Colonic mucosa (tissue), 4 donors: ENCODE data around the gene ERBIN. TPM values are rescaled to one million over a fixed set of nuclear protein-coding genes. Genes with fewer than 3 reads are reported as not detected.
"Not testable (repeated sequence)": the region's sequence is repeated elsewhere in the genome, so short reads cannot be mapped to it uniquely, and the experiment has no call there.

Experiments used
- DNase-seq: peaks from one replicate; pipeline ENCODE4 v3.0.0-alpha.2; 2020
- H3K27ac ChIP-seq: fragments of 200-600 bp; one replicate; pipeline ENCODE4 v1.8.0; 2021
- H3K27me3 ChIP-seq: fragments of 200-600 bp; one replicate; pipeline ENCODE4 v1.8.0; 2021
- H3K36me3 ChIP-seq: fragments of 200-600 bp; one replicate; pipeline ENCODE4 v1.8.0; 2021
- H3K4me1 ChIP-seq: fragments of 200-600 bp; one replicate; pipeline ENCODE4 v1.8.0; 2021; ENCODE audit warnings: mild to moderate bottlenecking
- H3K4me3 ChIP-seq: fragments of 200-600 bp; one replicate; pipeline ENCODE4 v1.8.0; 2021
- H3K9ac ChIP-seq, 2 donors: one replicate each; pipeline ENCODE4 v1.7.0; 2013; ENCODE audit warnings: control low read depth in 2 of 2, low read depth in 2 of 2, low read length in 2 of 2
- H3K9me3 ChIP-seq: fragments of 200-600 bp; one replicate; pipeline ENCODE4 v1.8.0; 2021
- intact Hi-C: fragments of 100-400 bp; cut with DNase I; formaldehyde crosslinking; loops from one replicate; pipeline ENCODE4 v1.14.1; 2022
- total RNA-seq, 2 donors: library from RNA; stranded (reverse); fragmentation: NEBNext Ultra II Directional in 1 of 2; extraction: Animal tissue kit (Norgen Biotek cat#: 25700) in 1 of 2; gene quantifications; one replicate each; pipeline ENCODE4 v1.2.1, GENCODE V29; 2021
- TF ChIP-seq, protein P1 (sequence below): fragments of 200-600 bp; IDR thresholded peaks from one replicate; pipeline ENCODE4 v1.8.0; 2022; ENCODE audit warnings: antibody characterized with exemption, mild to moderate bottlenecking
- donor health status: healthy.
- donor health status: DM: no; HTN: no; CAD: no.
- donor health status: DM: no; HTN: no; CAD: no.

Gene ERBIN
- total RNA-seq, 2 donors from 2014 or later: 69.3 to 110 TPM

DNA sequence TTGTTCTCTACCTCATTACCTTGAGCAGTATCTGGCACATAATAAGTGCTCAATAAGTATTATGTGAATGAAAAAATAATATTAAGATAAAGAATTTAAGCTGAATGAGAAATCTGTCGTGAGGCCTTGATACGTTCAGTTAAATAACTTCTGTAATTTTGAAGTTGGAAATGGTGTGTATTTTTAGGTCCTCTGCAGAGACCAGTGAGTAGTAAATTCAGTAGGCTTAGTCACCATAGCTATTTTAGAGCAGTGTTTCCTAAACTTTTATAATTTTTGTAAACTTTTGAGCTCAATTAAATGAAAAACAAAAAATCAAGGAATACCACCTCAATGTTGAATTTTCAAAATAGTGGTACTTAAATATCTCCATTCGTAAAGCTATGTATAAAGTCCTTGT is 25.0 kb downstream of the ERBIN start:
- Histone ChIP-seq H3K27me3 (no peaks in the 10 kb centered on the region), H3K27ac (no peak overlapping the region), H3K4me1 (no peaks in the 10 kb centered on the region), H3K9ac (no peak overlapping the region), H3K9me3 (no peaks in the 10 kb centered on the region), H3K36me3 (no peaks in the 10 kb centered on the region), H3K4me3 (no peak overlapping the region)
- no peak for DNase-seq
- TF ChIP-seq, protein P1, sequence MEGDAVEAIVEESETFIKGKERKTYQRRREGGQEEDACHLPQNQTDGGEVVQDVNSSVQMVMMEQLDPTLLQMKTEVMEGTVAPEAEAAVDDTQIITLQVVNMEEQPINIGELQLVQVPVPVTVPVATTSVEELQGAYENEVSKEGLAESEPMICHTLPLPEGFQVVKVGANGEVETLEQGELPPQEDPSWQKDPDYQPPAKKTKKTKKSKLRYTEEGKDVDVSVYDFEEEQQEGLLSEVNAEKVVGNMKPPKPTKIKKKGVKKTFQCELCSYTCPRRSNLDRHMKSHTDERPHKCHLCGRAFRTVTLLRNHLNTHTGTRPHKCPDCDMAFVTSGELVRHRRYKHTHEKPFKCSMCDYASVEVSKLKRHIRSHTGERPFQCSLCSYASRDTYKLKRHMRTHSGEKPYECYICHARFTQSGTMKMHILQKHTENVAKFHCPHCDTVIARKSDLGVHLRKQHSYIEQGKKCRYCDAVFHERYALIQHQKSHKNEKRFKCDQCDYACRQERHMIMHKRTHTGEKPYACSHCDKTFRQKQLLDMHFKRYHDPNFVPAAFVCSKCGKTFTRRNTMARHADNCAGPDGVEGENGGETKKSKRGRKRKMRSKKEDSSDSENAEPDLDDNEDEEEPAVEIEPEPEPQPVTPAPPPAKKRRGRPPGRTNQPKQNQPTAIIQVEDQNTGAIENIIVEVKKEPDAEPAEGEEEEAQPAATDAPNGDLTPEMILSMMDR: no peak
- intact Hi-C loops: no loop called here

DNA sequence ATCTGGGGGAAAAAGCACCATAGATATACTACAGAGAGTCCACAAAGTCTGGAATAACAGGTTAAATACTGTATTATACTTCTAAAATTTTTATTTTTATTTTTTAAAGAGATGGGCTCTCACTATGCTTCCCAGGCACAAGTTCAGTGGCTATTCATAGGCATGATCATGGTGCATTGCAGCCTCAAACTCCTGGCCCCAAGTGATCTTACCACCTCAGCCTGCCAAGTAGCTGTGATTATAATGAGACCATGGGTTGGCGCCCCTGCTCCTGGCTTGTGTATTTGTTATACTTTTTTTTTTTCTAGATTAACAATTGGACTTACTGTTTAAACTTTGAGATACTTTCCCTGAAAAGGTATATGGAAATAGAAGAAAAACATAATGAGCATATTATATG is 25.9 kb downstream of the ERBIN start:
- no peak overlapping the region for H3K27ac ChIP-seq
- H3K27me3 ChIP-seq: no peaks in the 10 kb centered on the region
- H3K36me3 ChIP-seq: no peaks in the 10 kb centered on the region
- TF ChIP-seq, protein P1: no peak
- DNase-seq: no peak
- H3K4me1 ChIP-seq: no peaks in the 10 kb centered on the region
- intact Hi-C loops: no loop called here
- H3K4me3 ChIP-seq: no peak overlapping the region
- H3K9me3 ChIP-seq: no peaks in the 10 kb centered on the region
- H3K9ac ChIP-seq: no peak overlapping the region

- Histone ChIP-seq H3K36me3 (no peaks in the 10 kb centered on the region), H3K9me3 (no peaks in the 10 kb centered on the region), H3K4me3 (no peak overlapping the region), H3K9ac (no peak overlapping the region), H3K4me1 (no peaks in the 10 kb centered on the region), H3K27ac (no peak overlapping the region), H3K27me3 (no peaks in the 10 kb centered on the region)
- no peak for DNase-seq
- TF ChIP-seq, protein P1: no peak
- intact Hi-C loops: no loop called here
These were observed 27.8 kb downstream of the ERBIN start for GRCh38 chr5:65954200-65954599.

GRCh38 chr5:65955746-65956145 is 29.4 kb downstream of the ERBIN start:
- no peaks in the 10 kb centered on the region for H3K27me3 ChIP-seq
- TF ChIP-seq, protein P1: no peak
- no peak for DNase-seq
- intact Hi-C loops: no loop called here
- no peaks in the 10 kb centered on the region for H3K4me1 ChIP-seq
- H3K9me3 ChIP-seq: no peaks in the 10 kb centered on the region
- no peak overlapping the region for H3K4me3 ChIP-seq
- no peak overlapping the region for H3K27ac ChIP-seq
- H3K9ac ChIP-seq: no peak overlapping the region
- H3K36me3 ChIP-seq: no peaks in the 10 kb centered on the region

- intact Hi-C loops, DNase-seq, H3K27ac ChIP-seq, H3K9me3 ChIP-seq, H3K9ac ChIP-seq, H3K4me1 ChIP-seq, H3K27me3 ChIP-seq, H3K36me3 ChIP-seq, H3K4me3 ChIP-seq: not testable (repeated sequence)
These were observed 31.3 kb downstream of the ERBIN start for GRCh38 chr5:65957703-65958102.

GRCh38 chr5:65961633-65962032 is 35.3 kb downstream of the ERBIN start:
- Histone ChIP-seq H3K9ac (no peak overlapping the region), H3K27me3 (no peaks in the 10 kb centered on the region), H3K27ac (no peak overlapping the region), H3K36me3 (no peaks in the 10 kb centered on the region), H3K4me3 (no peak overlapping the region), H3K9me3 (no peaks in the 10 kb centered on the region), H3K4me1 (no peaks in the 10 kb centered on the region)
- intact Hi-C loops: no loop called here
- DNase-seq: no peak
- TF ChIP-seq, protein P1: no peak
